Caco-2 (cell line): ENCODE results near the gene VPS41. TPM values are rescaled to one million over a fixed set of nuclear protein-coding genes. Genes with fewer than 3 reads are reported as not detected.

ENCODE experiments used
- BruUV-seq: library from RNA; stranded (reverse); fragments of 400-500 nt; replicated peaks from 2 replicates; lab custom pipeline; 2021; lab: Mats Ljungman, UMichigan
- CTCF ChIA-PET: fragments of 300-600 bp; sonication (Branson Sonifier 250); formaldehyde crosslinking; loops from one replicate; lab custom pipeline; 2022; ENCODE audit warnings: antibody characterized with exemption; lab: Charles Lee
- POLR2A ChIA-PET: fragments of 300-600 bp; sonication (Branson Sonifier 250); formaldehyde crosslinking; loops from one replicate; lab custom pipeline; 2022; ENCODE audit warnings: antibody characterized with exemption; lab: Charles Lee
- DNase-seq, 2 experiments: peaks; one replicate each; pipeline versions ENCODE4 v3.0.0 to v3.0.0-alpha.2; 2020 to 2022
- H3K27me3 ChIP-seq: replicated peaks from 2 replicates; pipeline ENCODE4 v1.6.0; 2011; ENCODE audit warnings: low read length; ENCODE audit not compliant: control insufficient read depth, insufficient read depth
- H3K36me3 ChIP-seq: 2 replicates; pipeline ENCODE4 v1.5.1; 2011; ENCODE audit warnings: low read length; ENCODE audit not compliant: control insufficient read depth, insufficient read depth
- H3K4me1 ChIP-seq: fragments of 250-450 bp; sonication (Bioruptor Pico); 2 replicates; pipeline ENCODE4 v1.5.1; 2020; ENCODE audit warnings: mild to moderate bottlenecking
- H3K4me3 ChIP-seq: 2 replicates; pipeline ENCODE4 v1.5.1; 2011; ENCODE audit warnings: low read depth, mild to moderate bottlenecking, control low read depth, low read length
- H3K9me3 ChIP-seq: fragments of 250-450 bp; sonication (Bioruptor Pico); 2 replicates; pipeline ENCODE4 v1.5.1; 2020; ENCODE audit warnings: mild to moderate bottlenecking, moderate library complexity
- H3K27ac Mint-ChIP-seq: one replicate; pipeline ENCODE4 v1.8.0; 2022; ENCODE audit warnings: mixed read lengths; ENCODE audit not compliant: unreplicated experiment
- H3K27me3 Mint-ChIP-seq: one replicate; pipeline ENCODE4 v1.8.0; 2022; ENCODE audit warnings: mixed read lengths; ENCODE audit not compliant: insufficient read depth, unreplicated experiment
- H3K36me3 Mint-ChIP-seq: one replicate; pipeline ENCODE4 v1.8.0; 2022; ENCODE audit warnings: mild to moderate bottlenecking, mixed read lengths; ENCODE audit not compliant: insufficient read depth, unreplicated experiment
- H3K4me1 Mint-ChIP-seq: one replicate; pipeline ENCODE4 v1.8.0; 2022; ENCODE audit warnings: low read depth, mixed read lengths; ENCODE audit not compliant: unreplicated experiment
- H3K4me3 Mint-ChIP-seq: one replicate; pipeline ENCODE4 v1.8.0; 2022; ENCODE audit warnings: mild to moderate bottlenecking, moderate library complexity, mixed read lengths; ENCODE audit not compliant: unreplicated experiment
- H3K9me3 Mint-ChIP-seq: one replicate; pipeline ENCODE4 v1.8.0; 2022; ENCODE audit warnings: mixed read lengths; ENCODE audit not compliant: unreplicated experiment
- intact Hi-C: fragments of 100-400 bp; cut with micrococcal nuclease; formaldehyde crosslinking; loops from one replicate; pipeline ENCODE4 v1.10.0; 2022; ENCODE audit not compliant: unreplicated experiment
- total RNA-seq: library from RNA; stranded (reverse); gene quantifications from 2 replicates; pipeline ENCODE4 v1.2.3, GENCODE V29; 2022
- TF ChIP-seq, protein P1 (sequence below), 2 experiments: fragments of 200-600 bp in 1 of 2; IDR thresholded peaks; 1 replicate in 1 of 2; 2 replicates in 1 of 2; pipeline versions ENCODE4 v1.5.1 to v1.8.0; 2011 to 2022; ENCODE audit warnings: antibody characterized with exemption in 1 of 2, control low read depth in 1 of 2, inconsistent platforms in 1 of 2, low read depth in 1 of 2, low read length in 1 of 2, mild to moderate bottlenecking in 1 of 2, moderate library complexity in 1 of 2; ENCODE audit not compliant: insufficient read depth in 1 of 2, severe bottlenecking in 1 of 2, unreplicated experiment in 1 of 2

VPS41 gene
- total RNA-seq, 1 experiment from 2014 or later = 86.9 TPM

DNA sequence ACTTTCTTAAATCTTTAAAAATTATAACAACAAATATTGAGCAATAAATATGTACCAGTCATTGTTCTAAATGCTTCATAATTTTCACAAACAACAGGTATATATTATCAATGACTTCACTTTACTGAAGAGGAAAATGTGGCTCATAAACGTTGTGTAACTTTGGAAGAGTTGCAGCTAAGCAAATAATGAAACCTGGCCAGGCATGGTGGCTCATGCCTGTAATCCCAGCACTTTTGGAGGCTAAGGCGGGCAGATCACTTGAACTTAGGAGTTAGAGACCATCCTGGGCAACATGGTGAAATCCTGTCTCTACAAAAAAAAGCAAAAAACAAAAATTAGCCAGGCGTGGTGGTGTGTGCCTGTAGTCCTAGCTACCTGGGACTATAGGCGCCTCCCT lies 205.9 kb downstream of the VPS41 start:
- ChIA-PET CTCF (no interaction called here), POLR2A (no interaction called here)
- no peaks in the 10 kb centered on the region for H3K9me3 ChIP-seq
- no TSS peak for BruUV-seq
- H3K4me1 Mint-ChIP-seq = no peaks in the 10 kb centered on the region
- H3K27ac Mint-ChIP-seq = no peak overlapping the region
- no peak for DNase-seq
- H3K4me3 Mint-ChIP-seq = no peak overlapping the region
- H3K27me3 Mint-ChIP-seq = peaks cover 14% of the 10 kb centered on the region
- no peaks in the 10 kb centered on the region for H3K4me1 ChIP-seq
- no peaks in the 10 kb centered on the region for H3K9me3 Mint-ChIP-seq
- TF ChIP-seq, protein P1, sequence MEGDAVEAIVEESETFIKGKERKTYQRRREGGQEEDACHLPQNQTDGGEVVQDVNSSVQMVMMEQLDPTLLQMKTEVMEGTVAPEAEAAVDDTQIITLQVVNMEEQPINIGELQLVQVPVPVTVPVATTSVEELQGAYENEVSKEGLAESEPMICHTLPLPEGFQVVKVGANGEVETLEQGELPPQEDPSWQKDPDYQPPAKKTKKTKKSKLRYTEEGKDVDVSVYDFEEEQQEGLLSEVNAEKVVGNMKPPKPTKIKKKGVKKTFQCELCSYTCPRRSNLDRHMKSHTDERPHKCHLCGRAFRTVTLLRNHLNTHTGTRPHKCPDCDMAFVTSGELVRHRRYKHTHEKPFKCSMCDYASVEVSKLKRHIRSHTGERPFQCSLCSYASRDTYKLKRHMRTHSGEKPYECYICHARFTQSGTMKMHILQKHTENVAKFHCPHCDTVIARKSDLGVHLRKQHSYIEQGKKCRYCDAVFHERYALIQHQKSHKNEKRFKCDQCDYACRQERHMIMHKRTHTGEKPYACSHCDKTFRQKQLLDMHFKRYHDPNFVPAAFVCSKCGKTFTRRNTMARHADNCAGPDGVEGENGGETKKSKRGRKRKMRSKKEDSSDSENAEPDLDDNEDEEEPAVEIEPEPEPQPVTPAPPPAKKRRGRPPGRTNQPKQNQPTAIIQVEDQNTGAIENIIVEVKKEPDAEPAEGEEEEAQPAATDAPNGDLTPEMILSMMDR (IDR thresholded peaks at IDR 0.05; ENCODE audit: insufficient read depth in 1 of 2, low read depth in 1 of 2, low read length in 1 of 2, severe bottlenecking in 1 of 2, unreplicated experiment in 1 of 2) = no peak
- H3K36me3 ChIP-seq = no peaks in the 10 kb centered on the region
- intact Hi-C loops = no loop called here
- H3K27me3 ChIP-seq = no peaks in the 10 kb centered on the region
- no peaks in the 10 kb centered on the region for H3K36me3 Mint-ChIP-seq
- no peak overlapping the region for H3K4me3 ChIP-seq

DNA sequence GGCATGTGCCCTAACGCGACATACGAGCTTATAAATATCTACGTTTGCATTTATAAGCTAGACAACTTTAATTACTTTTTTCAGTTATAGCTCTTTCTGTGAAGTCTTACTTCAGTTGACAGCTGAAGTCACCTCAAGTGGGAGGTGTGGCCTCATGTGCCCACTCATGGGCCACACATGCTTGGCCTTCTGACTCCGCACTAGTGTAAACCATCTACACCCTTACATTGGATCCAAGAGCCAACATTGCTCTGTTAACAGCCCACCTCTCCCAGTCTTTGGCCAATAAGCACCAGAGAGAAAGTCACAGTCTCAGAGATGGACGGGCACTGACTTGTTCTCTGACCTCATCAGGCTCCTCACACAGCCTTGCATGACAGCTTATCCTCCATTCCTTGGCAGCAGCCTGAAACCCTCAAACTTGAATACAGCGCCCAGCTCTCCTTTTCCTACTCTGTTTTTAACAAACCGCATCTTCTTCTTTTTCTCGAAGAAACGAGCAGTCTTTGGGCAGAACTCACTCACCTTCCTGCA lies 206.9 kb downstream of the VPS41 start:
- POLR2A ChIA-PET = no interaction called here
- no peak overlapping the region for H3K4me3 Mint-ChIP-seq
- H3K27ac Mint-ChIP-seq = no peak overlapping the region
- no peaks in the 10 kb centered on the region for H3K9me3 Mint-ChIP-seq
- Histone ChIP-seq H3K27me3 (no peaks in the 10 kb centered on the region), H3K9me3 (no peaks in the 10 kb centered on the region), H3K36me3 (no peaks in the 10 kb centered on the region), H3K4me1 (no peaks in the 10 kb centered on the region), H3K4me3 (no peak overlapping the region)
- intact Hi-C loops = no loop called here
- DNase-seq = no peak
- peaks cover 11% of the 10 kb centered on the region for H3K27me3 Mint-ChIP-seq
- CTCF ChIA-PET = no interaction called here
- no peaks in the 10 kb centered on the region for H3K36me3 Mint-ChIP-seq
- no peaks in the 10 kb centered on the region for H3K4me1 Mint-ChIP-seq
- no TSS peak for BruUV-seq
- TF ChIP-seq, protein P1 (IDR thresholded peaks at IDR 0.05; ENCODE audit: insufficient read depth in 1 of 2, low read depth in 1 of 2, low read length in 1 of 2, severe bottlenecking in 1 of 2, unreplicated experiment in 1 of 2) = no peak

DNA sequence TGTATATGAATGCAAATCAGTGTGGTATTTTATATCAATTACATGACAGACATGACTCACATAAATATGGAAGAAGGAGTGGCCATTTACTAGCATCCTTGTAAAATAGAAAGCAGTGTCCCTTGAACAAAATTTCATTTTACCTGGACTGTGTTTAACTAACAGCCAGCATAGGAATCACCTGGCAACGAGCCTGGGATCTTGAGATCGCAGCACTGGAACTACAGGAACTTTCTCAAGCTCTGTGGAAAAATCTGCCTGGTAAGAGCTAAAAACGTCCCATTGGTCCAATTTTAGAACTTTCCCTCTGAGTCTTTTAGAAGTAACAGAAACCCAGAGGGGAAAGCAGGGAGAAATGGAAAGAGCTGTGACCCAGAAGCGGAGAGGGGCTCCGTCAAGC lies 208.9 kb downstream of the VPS41 start:
- no peak for DNase-seq
- H3K36me3 Mint-ChIP-seq = no peaks in the 10 kb centered on the region
- no peaks in the 10 kb centered on the region for H3K9me3 Mint-ChIP-seq
- CTCF ChIA-PET = no interaction called here
- TF ChIP-seq, protein P1 (IDR thresholded peaks at IDR 0.05; ENCODE audit: insufficient read depth in 1 of 2, low read depth in 1 of 2, low read length in 1 of 2, severe bottlenecking in 1 of 2, unreplicated experiment in 1 of 2) = no peak
- peaks cover 11% of the 10 kb centered on the region for H3K27me3 Mint-ChIP-seq
- H3K9me3 ChIP-seq = no peaks in the 10 kb centered on the region
- intact Hi-C loops = no loop called here
- no peak overlapping the region for H3K4me3 ChIP-seq
- H3K4me3 Mint-ChIP-seq = no peak overlapping the region
- BruUV-seq = no TSS peak
- H3K36me3 ChIP-seq = no peaks in the 10 kb centered on the region
- H3K4me1 Mint-ChIP-seq = no peaks in the 10 kb centered on the region
- no peaks in the 10 kb centered on the region for H3K27me3 ChIP-seq
- no peak overlapping the region for H3K27ac Mint-ChIP-seq
- no peaks in the 10 kb centered on the region for H3K4me1 ChIP-seq
- POLR2A ChIA-PET = no interaction called here
